Fibroblast of lung (primary cell): ENCODE results near the gene C19orf44. TPM values are rescaled to one million over a fixed set of nuclear protein-coding genes. Genes with fewer than 3 reads are reported as not detected.
A peak's percentile ranks its signal among the peaks of the same experiment; 100 is the strongest.
"Not testable (repeated sequence)": the region's sequence is repeated elsewhere in the genome, so short reads cannot be mapped to it uniquely, and the experiment has no call there.

ENCODE experiments used
- DNase-seq, 2 donors: peaks; one replicate each; pipeline versions ENCODE4 v3.0.0 to v3.0.0-alpha.2; 2010; ENCODE audit warnings: low read depth in 2 of 2
- H2AFZ ChIP-seq: 2 replicates; pipeline ENCODE4 v1.5.1; 2012; ENCODE audit warnings: low read length, control low read depth, inconsistent platforms
- H3K27ac ChIP-seq: 2 replicates; pipeline ENCODE4 v1.5.1; 2011; ENCODE audit warnings: low read length, control low read depth; ENCODE audit not compliant: insufficient read depth
- H3K27me3 ChIP-seq: 2 replicates; pipeline ENCODE4 v1.5.1; 2011; ENCODE audit warnings: mild to moderate bottlenecking, low read length; ENCODE audit not compliant: control insufficient read depth, insufficient read depth
- H3K36me3 ChIP-seq: 2 replicates; pipeline ENCODE4 v1.5.1; 2011; ENCODE audit warnings: low read length; ENCODE audit not compliant: control insufficient read depth, insufficient read depth
- H3K4me1 ChIP-seq: 2 replicates; pipeline ENCODE4 v1.5.1; 2011; ENCODE audit warnings: low read length; ENCODE audit not compliant: control insufficient read depth, insufficient read depth; ENCODE audit errors: extremely low read depth
- H3K4me2 ChIP-seq: 2 replicates; pipeline ENCODE4 v1.5.1; 2011; ENCODE audit warnings: low read length, control low read depth; ENCODE audit not compliant: insufficient read depth; ENCODE audit errors: extremely low read depth
- H3K4me3 ChIP-seq, 4 experiments: fragments of 200-600 bp in 1 of 4; sonication (generic) in 1 of 4; replicated peaks in 1 of 4; 2 replicates each; pipeline ENCODE4 v1.5.1; 2011 to 2016; ENCODE audit warnings: low read length in 4 of 4, low read depth in 3 of 4, mild to moderate bottlenecking in 3 of 4, control low read depth in 2 of 4, inconsistent platforms in 1 of 4, mixed read lengths in 1 of 4; ENCODE audit not compliant: insufficient read depth in 1 of 4; ENCODE audit errors: control extremely low read depth in 1 of 4
- H3K79me2 ChIP-seq: 2 replicates; pipeline ENCODE4 v1.5.1; 2012; ENCODE audit warnings: mild to moderate bottlenecking, low read length, inconsistent platforms; ENCODE audit not compliant: control insufficient read depth, insufficient read depth
- H3K9ac ChIP-seq: 2 replicates; pipeline ENCODE4 v1.5.1; 2011; ENCODE audit warnings: mild to moderate bottlenecking, low read length, control low read depth; ENCODE audit not compliant: insufficient read depth
- H3K9me3 ChIP-seq: 2 replicates; pipeline ENCODE4 v1.5.1; 2012; ENCODE audit warnings: low read depth, low read length; ENCODE audit not compliant: control insufficient read depth, insufficient read depth
- H4K20me1 ChIP-seq: 2 replicates; pipeline ENCODE4 v1.5.1; 2011; ENCODE audit warnings: low read length; ENCODE audit not compliant: control insufficient read depth, insufficient read depth; ENCODE audit errors: extremely low read depth
- CTCF ChIP-seq, 2 donors: IDR thresholded peaks in 1 of 2; conservative IDR thresholded peaks in 1 of 2; 1 replicate in 1 of 2; 2 replicates in 1 of 2; pipeline ENCODE4 v1.5.1; 2011 to 2012; ENCODE audit warnings: low read length in 2 of 2, control low read depth in 1 of 2, inconsistent platforms in 1 of 2, low read depth in 1 of 2, mild to moderate bottlenecking in 1 of 2
- EZH2 ChIP-seq: IDR thresholded peaks from 2 replicates; pipeline ENCODE4 v1.5.1; 2012; ENCODE audit warnings: low read length, control low read depth, mild to moderate bottlenecking; ENCODE audit errors: missing control alignments
- polyA minus RNA-seq: library from RNA; depleted of rRNA, polyadenylated mRNA; stranded (reverse); fragments of >200 nt; gene quantifications from 2 replicates; pipeline ENCODE4 v1.2.3, GENCODE V29; 2011; ENCODE audit warnings: low replicate concordance
- polyA plus RNA-seq, 2 donors: library from polyadenylated mRNA; depleted of rRNA in 1 of 2; stranded (reverse) in 1 of 2; unstranded in 1 of 2; fragments of >200 nt; gene quantifications; 2 replicates each; pipeline ENCODE4 v1.2.1, GENCODE V29; 2011 to 2012; ENCODE audit warnings: missing spikeins in 1 of 2
- total RNA-seq: library from RNA; depleted of rRNA; stranded (reverse); fragments of >200 nt; gene quantifications from 2 replicates; pipeline ENCODE4 v1.2.1, GENCODE V29; 2014

Gene C19orf44
- total RNA-seq (2.8 and 3.6 TPM in 2 replicates), polyA plus RNA-seq (2.8 and 2.9 TPM in 2 replicates), polyA minus RNA-seq (1.3 and 3.0 TPM in 2 replicates)
- polyA plus RNA-seq (2012), result 2.2 TPM in 2 replicates

GRCh38 chr19:16495982-16496612 lies at the start of gene C19orf44, which contains the start of gene CALR3:
C19orf44 (plus strand) TSS chr19:16496394; CDS start chr19:16500793, 4,399 bp downstream.
CALR3 (minus strand) TSS chr19:16496167; CDS start chr19:16496129, 38 bp downstream.
- H3K27ac ChIP-seq, result peak within 1 kb of the TSS; percentile 91
- peak; percentile 98 for DNase-seq
- H3K79me2 ChIP-seq, result peaks cover 3% of the 10 kb centered on the region
- no peak for TF ChIP-seq EZH2
- TF ChIP-seq CTCF (conservative IDR thresholded peaks at IDR 0.05 in 1 of 2, IDR thresholded peaks at IDR 0.05 in 1 of 2; ENCODE audit: low read depth in 1 of 2, low read length in 2 of 2), result no peak
- H3K27me3 ChIP-seq, result no peaks in the 10 kb centered on the region
- H3K4me1 ChIP-seq, result no peaks in the 10 kb centered on the region
- no peaks in the 10 kb centered on the region for H4K20me1 ChIP-seq
- H3K4me3 ChIP-seq, result peak within 1 kb of the TSS; percentile 70 to 90 (median 82)
- H2AFZ ChIP-seq, result peak within 1 kb of the TSS; percentile 92
- no peaks in the 10 kb centered on the region for H3K36me3 ChIP-seq
- no peaks in the 10 kb centered on the region for H3K9me3 ChIP-seq
- H3K4me2 ChIP-seq, result peak within 1 kb of the TSS; percentile 90
- peak within 1 kb of the TSS; percentile 78 for H3K9ac ChIP-seq

- Histone ChIP-seq H3K4me2 (peak overlapping the region; percentile 65), H3K36me3 (no peaks in the 10 kb centered on the region), H3K4me3 (peak overlapping the region in 1 of 4 experiments; percentile 23), H2AFZ (no peak overlapping the region), H3K27me3 (no peaks in the 10 kb centered on the region), H3K79me2 (peaks cover 45% of the 10 kb centered on the region), H4K20me1 (peaks cover 3% of the 10 kb centered on the region), H3K27ac (peak overlapping the region; percentile 57), H3K9me3 (no peaks in the 10 kb centered on the region), H3K9ac (no peak overlapping the region), H3K4me1 (peaks cover 14% of the 10 kb centered on the region)
- peak; percentile 87 to 92 for DNase-seq
- TF ChIP-seq CTCF (conservative IDR thresholded peaks at IDR 0.05 in 1 of 2, IDR thresholded peaks at IDR 0.05 in 1 of 2; ENCODE audit: low read depth in 1 of 2, low read length in 2 of 2) (no peak), EZH2 (no peak)
Observed at GRCh38 chr19:16446724-16447368, 49.3 kb upstream of the C19orf44 start.

- not testable (repeated sequence) for H4K20me1 ChIP-seq, H2AFZ ChIP-seq, H3K9me3 ChIP-seq, H3K27ac ChIP-seq, H3K4me3 ChIP-seq, H3K27me3 ChIP-seq, DNase-seq, H3K36me3 ChIP-seq, H3K4me2 ChIP-seq, H3K9ac ChIP-seq
- Histone ChIP-seq H3K79me2 (peaks cover 48% of the 10 kb centered on the region), H3K4me1 (peaks cover 15% of the 10 kb centered on the region)
Observed at GRCh38 chr19:16448872-16449271, 47.3 kb upstream of the C19orf44 start.
